ENCODE data around the gene RGS4.

GRCh38 chr1:163048869-163049268, 20.3 kb upstream of the RGS4 start:
- TF ChIP-seq, protein P1, sequence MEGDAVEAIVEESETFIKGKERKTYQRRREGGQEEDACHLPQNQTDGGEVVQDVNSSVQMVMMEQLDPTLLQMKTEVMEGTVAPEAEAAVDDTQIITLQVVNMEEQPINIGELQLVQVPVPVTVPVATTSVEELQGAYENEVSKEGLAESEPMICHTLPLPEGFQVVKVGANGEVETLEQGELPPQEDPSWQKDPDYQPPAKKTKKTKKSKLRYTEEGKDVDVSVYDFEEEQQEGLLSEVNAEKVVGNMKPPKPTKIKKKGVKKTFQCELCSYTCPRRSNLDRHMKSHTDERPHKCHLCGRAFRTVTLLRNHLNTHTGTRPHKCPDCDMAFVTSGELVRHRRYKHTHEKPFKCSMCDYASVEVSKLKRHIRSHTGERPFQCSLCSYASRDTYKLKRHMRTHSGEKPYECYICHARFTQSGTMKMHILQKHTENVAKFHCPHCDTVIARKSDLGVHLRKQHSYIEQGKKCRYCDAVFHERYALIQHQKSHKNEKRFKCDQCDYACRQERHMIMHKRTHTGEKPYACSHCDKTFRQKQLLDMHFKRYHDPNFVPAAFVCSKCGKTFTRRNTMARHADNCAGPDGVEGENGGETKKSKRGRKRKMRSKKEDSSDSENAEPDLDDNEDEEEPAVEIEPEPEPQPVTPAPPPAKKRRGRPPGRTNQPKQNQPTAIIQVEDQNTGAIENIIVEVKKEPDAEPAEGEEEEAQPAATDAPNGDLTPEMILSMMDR (IDR thresholded peaks at IDR 0.05), result no peak
- no peak for TF ChIP-seq POLR2AphosphoS5 (IDR thresholded peaks at IDR 0.05)
